Urinary bladder (tissue), 4 donors: ENCODE results near the gene BABAM2. TPM values are rescaled to one million over a fixed set of nuclear protein-coding genes. Genes with fewer than 3 reads are reported as not detected.

Experiments
- DNase-seq: peaks from one replicate; pipeline ENCODE4 v3.0.0-alpha.2; 2015; ENCODE audit errors: extremely low spot score
- H3K27ac ChIP-seq: one replicate; pipeline ENCODE4 v1.5.1; 2013; ENCODE audit warnings: low read depth, mild to moderate bottlenecking, moderate library complexity
- H3K36me3 ChIP-seq: one replicate; pipeline ENCODE4 v1.6.1; 2013; ENCODE audit warnings: mild to moderate bottlenecking, moderate library complexity; ENCODE audit not compliant: insufficient read depth
- H3K4me1 ChIP-seq: one replicate; pipeline ENCODE4 v1.6.1; 2013; ENCODE audit warnings: mild to moderate bottlenecking, moderate library complexity; ENCODE audit not compliant: insufficient read depth
- H3K4me3 ChIP-seq: one replicate; pipeline ENCODE4 v1.5.1; 2013; ENCODE audit warnings: low read depth, low read length
- WGBS: extraction: QIAGEN DNeasy Blood & Tissue Kit; methylation state at CpG from one replicate; pipeline ENCODE4 v1.1.7; 2013; 5-methylcytosine and 5-hydroxymethylcytosine counted together
- polyA plus RNA-seq: library from polyadenylated mRNA; stranded (reverse); fragments of 200-250 nt; gene quantifications from one replicate; pipeline ENCODE4 v1.2.3, GENCODE V29; 2013
- total RNA-seq: library from RNA; depleted of rRNA; stranded (reverse); fragments of >200 nt; gene quantifications from one replicate; pipeline ENCODE4 v1.2.3, GENCODE V29; 2014
- donor health status: healthy with polysubstance abuse.
- donor health status: healthy.

Gene BABAM2
- total and polyA plus RNA-seq, 2 donors, result 37.0 to 40.6 TPM

DNA sequence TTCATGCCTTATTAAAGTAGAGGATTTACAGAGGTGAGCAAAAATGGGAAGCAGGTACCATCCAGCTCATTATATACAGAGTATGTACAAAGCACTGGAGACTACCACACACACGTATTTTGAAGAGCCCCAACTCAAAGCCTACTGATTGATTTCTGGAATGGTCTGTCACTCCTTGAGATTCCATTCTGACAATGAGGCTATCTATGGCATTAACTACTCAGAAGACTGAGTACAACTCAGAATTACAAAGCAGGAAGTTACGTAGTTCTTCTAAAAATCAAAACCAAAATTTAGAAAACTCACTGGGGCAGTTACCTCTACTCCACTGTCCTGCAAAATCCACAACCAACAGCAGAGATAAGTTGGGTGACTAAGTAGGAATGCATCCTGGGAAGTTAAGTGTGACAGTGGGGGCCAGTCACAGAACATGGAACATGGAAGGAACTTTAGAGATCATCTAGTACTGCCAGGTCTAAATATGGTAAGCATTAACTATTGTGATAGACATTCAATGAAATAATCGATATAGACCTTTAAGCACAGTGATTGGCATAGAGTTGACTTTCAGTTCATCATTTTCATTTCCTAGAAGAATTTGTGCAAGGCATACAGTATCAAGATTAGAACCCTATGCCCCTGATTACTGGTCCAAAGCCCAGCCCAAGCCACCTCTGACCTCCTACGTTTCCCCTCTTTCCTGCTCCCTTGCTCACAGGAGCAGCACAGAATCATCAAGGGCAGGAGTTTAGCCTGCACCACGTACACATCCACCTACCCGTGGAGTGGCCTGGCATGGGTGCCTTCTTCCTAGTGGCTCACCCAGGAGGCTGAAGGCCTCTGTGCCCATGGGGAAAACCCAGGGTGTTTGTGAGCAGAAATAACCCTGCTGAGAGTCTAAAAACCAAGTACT, 422.0 kb downstream of the BABAM2 start:
- Histone ChIP-seq H3K36me3 (no peaks in the 10 kb centered on the region), H3K4me3 (no peak overlapping the region), H3K4me1 (no peaks in the 10 kb centered on the region), H3K27ac (no peak overlapping the region)
- no peak for DNase-seq
- 93% methylated on average over 6 of the region's 6 CpGs for WGBS

DNA sequence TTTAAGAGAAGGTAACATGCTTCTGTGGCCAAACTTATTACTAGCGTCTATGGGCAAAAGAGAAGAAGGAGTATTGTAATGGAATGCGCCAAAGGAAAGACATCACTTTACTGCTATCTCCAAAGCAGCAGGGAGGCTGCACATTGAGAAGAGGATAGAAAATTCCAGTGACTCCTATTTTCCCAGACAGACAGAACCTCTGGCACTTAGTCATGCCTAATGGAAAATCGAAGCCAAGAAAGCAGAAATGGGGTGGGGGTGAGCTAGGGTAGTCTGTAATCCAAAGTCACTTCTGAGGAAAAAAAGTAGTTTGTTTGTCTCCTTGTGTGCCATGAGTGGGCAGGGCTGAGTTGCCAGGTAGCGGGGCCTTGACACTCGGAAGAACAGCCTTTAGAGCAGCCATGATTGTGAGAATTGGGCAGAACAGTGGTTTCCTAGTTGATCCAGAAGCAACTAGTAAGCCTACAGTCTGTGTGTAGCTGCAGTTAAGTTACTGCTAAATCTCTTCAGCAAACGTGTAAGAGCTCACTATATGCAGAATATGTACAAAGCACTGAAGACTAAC, 422.8 kb downstream of the BABAM2 start:
- 92% methylated on average over 6 of the region's 6 CpGs for WGBS
- no peaks in the 10 kb centered on the region for H3K4me1 ChIP-seq
- DNase-seq, result no peak
- H3K4me3 ChIP-seq, result no peak overlapping the region
- H3K36me3 ChIP-seq, result no peaks in the 10 kb centered on the region
- no peak overlapping the region for H3K27ac ChIP-seq

DNA sequence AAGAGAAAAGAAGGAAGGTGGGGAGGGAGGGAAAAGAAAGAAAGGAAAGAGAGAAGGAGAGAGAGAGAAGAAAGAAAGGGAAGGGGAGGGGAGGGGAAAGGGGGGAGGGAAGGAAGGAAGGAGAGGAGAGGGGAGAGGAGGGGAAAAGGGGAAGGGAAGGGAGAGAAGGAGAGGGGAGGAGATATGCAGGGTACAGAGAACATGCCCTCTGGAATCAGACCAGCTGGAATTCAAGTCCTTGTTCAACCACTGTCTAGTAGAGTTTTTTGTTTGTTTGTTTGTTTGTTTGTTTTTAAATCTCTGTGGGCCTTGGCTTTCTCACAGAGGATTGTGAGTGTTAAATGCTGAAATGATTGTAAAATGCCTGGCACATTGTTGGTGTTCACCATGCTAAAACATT, 424.4 kb downstream of the BABAM2 start:
- no peak for DNase-seq
- no peak overlapping the region for H3K27ac ChIP-seq
- no peaks in the 10 kb centered on the region for H3K4me1 ChIP-seq

DNA sequence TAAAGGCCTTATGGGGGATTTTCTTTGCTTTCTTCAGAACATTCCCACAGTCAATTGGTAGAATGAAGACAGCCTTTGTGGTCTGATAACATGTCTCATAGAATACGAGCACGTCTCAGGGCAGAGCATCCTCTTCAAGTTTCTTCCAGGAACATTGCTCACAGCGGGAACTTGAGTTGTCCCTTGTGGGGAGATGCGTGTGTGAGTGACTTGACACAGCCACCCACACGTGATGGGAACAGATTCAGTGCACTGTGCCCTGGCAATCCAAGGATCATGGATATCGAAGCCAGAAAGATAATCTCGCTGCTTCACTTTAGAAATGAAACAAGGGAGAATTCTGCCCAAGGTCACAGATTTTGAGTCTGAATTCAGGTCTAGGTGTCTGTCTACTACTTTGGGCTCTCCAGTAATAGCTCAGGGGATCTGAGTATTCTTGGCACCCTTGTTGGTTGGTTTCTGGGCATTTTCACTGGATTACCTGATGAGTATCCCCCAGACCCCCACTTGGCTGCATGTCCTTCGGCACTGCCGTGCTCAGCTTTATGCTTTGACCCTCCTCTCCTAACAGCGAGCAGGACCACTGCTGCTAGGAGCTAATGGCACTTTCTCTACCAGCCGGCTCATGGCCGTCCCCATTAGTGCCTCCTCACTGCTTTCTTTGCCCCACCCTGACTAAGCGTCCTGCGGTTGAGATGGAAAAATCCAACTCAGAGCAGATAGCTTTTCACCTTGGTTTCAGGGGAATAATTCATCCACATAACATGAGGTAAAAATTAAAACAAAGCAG, 426.2 kb downstream of the BABAM2 start:
- no peaks in the 10 kb centered on the region for H3K36me3 ChIP-seq
- no peaks in the 10 kb centered on the region for H3K4me1 ChIP-seq
- no peak for DNase-seq
- 93% methylated on average over 14 of the region's 14 CpGs for WGBS
- H3K27ac ChIP-seq, result peak overlapping the region; percentile 57
- no peak overlapping the region for H3K4me3 ChIP-seq

More for the DNA sequence above, 424.4 kb downstream of the BABAM2 start:
- Histone ChIP-seq H3K36me3 (no peaks in the 10 kb centered on the region), H3K4me3 (no peak overlapping the region)

DNA sequence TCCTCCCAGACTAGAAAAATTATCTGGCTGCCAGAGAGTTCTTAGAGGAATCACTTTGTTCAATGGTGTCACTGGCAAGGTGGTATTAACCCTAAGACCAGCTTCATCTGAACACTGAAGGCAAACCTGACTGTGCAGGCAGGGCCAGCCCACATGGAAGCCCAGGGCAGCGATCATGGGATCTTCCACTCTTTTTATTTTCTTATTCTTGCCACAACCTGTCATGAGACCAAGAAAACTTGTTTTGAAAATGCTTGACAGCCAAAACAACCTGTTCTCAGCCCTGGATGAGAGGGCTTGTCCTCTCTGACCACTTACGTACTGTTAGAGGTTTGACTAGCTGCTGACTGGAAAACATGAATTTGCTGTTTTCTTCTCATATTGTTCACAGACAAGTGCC, 426.9 kb downstream of the BABAM2 start:
- Histone ChIP-seq H3K4me3 (no peak overlapping the region), H3K4me1 (no peaks in the 10 kb centered on the region), H3K27ac (no peak overlapping the region), H3K36me3 (no peaks in the 10 kb centered on the region)
- WGBS, result 91% methylated on average over 2 of the region's 2 CpGs
- DNase-seq, result no peak

DNA sequence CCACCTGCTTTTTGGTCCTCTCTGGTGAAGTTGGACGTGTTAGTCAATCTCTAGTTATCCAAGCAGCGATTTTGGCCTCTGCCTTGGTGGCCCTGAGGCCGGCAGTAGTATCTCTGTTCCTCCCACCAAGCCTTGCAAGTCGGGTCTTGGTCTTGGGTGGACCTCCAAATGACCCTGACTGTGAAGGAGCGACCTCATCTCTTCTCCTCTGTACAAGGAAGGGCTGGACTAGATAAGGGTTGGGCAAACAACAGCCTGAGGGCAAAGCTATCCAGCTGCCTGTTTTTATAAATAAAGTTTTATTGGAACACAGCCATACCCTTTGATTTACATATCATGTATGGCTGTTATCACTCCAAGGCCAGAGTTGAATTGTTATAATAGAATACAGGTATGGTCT, 427.5 kb downstream of the BABAM2 start:
- Histone ChIP-seq H3K27ac (no peak overlapping the region), H3K36me3 (no peaks in the 10 kb centered on the region), H3K4me1 (no peaks in the 10 kb centered on the region), H3K4me3 (no peak overlapping the region)
- WGBS, result 87% methylated on average over 5 of the region's 5 CpGs
- DNase-seq, result no peak

DNA sequence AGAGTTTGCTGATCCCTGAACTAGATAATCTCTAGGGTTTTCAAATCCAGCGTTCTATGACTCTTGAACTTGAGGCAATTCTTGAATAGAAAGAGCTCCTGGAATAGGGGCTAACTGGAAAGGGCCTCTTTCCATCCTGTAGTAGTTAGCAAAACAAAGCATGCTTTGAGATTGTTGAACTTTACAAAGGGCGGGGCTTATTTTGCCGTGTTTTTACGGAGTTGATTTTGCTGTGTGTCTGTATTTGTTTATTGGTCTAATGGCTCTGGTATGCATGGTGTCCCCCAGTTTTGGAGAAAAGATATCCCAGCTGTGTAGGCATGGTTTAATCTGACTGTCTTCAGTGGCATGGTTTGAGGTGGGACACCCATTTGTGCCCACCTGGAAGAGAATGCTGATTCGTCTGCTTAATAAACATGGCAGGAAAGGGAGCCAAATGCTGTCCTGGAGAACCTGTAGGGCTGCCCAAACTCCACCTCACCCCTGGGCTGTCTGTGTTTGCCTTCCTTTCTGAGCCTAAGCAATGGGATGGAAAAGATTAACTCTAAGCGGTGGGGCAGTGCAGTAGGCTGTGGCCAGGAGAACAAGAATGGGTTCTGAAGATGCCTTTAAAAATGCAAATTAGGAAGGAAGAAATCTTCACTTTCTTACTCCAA, 428.1 kb downstream of the BABAM2 start:
- no peaks in the 10 kb centered on the region for H3K36me3 ChIP-seq
- H3K4me1 ChIP-seq, result no peaks in the 10 kb centered on the region
- H3K4me3 ChIP-seq, result no peak overlapping the region
- H3K27ac ChIP-seq, result no peak overlapping the region
- WGBS, result 76% methylated on average over 6 of the region's 6 CpGs
- DNase-seq, result no peak

DNA sequence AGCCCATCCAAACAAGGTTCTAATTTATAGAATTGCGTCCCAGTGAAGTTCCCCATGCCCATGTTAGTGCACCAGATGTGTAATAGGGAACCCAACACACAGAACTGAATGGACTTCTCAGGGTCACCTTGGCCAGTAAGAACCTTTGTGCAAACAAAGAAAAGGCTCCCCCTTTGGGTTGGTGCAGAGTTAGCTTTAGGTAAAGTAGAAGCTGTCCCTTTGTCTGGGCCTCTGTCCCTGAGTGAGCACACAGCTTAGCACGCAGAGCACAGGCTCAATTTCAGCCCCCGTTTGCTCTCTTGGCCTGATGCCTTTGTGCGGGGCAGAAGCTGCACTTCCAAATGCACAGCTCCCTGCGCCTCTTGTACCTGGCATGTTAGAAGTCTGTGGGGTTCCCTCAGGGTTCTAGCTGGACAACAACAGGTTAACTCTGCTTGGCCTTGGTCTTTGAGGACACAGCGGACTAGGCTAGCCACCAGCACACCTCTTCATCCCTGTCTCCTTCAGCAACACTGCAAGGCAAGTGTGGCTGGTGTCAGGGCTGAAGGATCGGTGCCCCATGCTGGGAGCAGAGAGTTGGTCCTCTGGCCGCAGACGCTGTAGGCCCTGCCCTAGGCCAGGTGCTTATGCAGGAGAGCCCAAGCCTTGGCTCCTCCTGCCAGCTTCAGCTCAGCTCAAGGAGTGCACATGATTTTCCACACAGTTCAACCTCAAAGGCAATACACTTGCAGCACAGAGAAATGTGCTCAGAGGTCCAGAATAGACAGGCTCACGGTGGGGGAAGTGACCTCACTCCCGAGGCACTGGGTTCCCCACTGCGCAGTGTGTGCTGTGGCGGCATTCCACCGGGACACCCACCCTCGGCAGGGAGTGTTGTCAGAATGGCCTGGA, 428.8 kb downstream of the BABAM2 start:
- 87% methylated on average over 15 of the region's 15 CpGs for WGBS
- Histone ChIP-seq H3K36me3 (no peaks in the 10 kb centered on the region), H3K4me3 (no peak overlapping the region), H3K27ac (no peak overlapping the region), H3K4me1 (no peaks in the 10 kb centered on the region)
- no peak for DNase-seq

DNA sequence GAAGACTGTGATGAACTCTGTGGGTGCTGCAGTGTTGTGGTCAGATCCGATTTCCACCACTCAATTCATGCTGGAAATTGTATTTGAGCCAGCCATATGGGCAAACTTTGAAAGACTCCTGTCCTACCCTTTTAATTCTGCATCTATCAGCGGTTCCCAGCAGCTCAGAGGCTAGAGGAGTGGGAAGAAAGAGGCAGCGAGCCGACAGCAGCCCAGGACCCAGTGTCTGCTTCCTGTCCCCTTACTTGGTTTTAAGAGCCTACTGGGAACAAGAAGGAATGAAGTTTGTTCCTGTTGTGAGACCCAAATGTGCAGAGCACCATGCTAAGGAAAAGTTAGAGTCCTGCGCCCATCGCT, 429.5 kb downstream of the BABAM2 start:
- no peaks in the 10 kb centered on the region for H3K4me1 ChIP-seq
- H3K36me3 ChIP-seq, result no peaks in the 10 kb centered on the region
- no peak overlapping the region for H3K27ac ChIP-seq
- H3K4me3 ChIP-seq, result no peak overlapping the region
- WGBS, result 87% methylated on average over 6 of the region's 6 CpGs
- DNase-seq, result no peak

DNA sequence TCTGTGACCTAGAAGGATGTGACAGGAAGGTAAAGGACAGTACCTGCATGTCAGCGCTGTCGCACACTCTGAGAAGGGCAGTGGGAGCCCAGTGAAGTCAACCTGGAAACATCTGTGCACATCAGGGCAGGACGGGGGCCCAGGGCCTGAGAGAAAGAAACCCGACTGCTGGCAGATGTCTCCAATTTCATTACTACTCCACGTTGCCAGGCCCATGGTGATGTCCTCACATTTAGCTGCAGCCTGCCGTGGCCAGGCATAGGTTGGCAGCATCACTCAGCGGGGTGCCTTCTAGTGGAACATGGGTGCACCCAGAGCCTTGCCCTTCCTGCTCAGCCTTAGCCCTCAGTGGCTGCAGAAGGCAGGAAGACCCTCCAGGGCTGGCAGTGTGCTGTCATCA, 429.8 kb downstream of the BABAM2 start:
- Histone ChIP-seq H3K36me3 (no peaks in the 10 kb centered on the region), H3K27ac (no peak overlapping the region), H3K4me1 (no peaks in the 10 kb centered on the region), H3K4me3 (no peak overlapping the region)
- WGBS, result 89% methylated on average over 7 of the region's 7 CpGs
- no peak for DNase-seq

DNA sequence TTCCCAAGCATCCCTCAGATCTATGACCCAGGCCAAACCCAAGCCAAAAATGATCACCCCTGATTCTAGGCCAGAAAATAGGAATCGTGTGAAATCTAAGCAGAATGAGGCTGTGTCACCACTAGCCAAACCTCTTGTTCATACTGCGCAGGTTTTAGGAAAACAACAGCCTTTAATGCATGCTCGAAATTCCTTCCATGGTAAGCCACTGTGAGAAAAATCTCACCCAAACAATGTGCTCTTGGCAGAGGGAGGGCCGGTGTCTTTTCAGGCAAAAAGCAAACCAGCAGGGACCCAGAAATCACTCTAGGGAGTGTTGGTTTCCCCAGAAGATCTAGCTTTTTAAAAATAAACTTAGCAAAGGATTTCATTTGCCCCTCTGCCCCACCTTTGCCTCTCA, 430.9 kb downstream of the BABAM2 start:
- WGBS, result 62% methylated on average over 4 of the region's 4 CpGs
- no peaks in the 10 kb centered on the region for H3K4me1 ChIP-seq
- no peak overlapping the region for H3K27ac ChIP-seq
- no peak overlapping the region for H3K4me3 ChIP-seq
- H3K36me3 ChIP-seq, result no peaks in the 10 kb centered on the region
- no peak for DNase-seq

DNA sequence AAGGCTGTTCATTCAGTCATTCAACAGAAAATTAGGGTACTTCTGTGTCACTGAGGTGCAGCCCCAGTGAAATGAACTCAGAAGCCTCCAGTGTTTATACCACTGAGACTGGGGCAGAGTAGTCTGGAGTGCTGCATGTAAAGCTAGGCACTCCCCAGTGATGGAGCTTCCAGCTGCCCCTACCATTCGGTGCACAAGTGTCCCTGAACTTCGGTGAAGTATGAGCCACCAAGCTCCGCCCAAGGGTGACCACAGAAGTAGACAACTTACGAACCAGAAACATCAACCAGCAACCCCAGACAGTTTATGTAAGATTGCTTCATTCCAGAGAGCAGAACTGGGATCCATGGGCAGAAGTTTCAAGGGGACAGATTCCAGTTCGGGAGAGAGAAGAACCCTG, 431.5 kb downstream of the BABAM2 start:
- Histone ChIP-seq H3K27ac (no peak overlapping the region), H3K36me3 (no peaks in the 10 kb centered on the region), H3K4me1 (no peaks in the 10 kb centered on the region), H3K4me3 (no peak overlapping the region)
- WGBS, result 86% methylated on average over 5 of the region's 5 CpGs
- no peak for DNase-seq

DNA sequence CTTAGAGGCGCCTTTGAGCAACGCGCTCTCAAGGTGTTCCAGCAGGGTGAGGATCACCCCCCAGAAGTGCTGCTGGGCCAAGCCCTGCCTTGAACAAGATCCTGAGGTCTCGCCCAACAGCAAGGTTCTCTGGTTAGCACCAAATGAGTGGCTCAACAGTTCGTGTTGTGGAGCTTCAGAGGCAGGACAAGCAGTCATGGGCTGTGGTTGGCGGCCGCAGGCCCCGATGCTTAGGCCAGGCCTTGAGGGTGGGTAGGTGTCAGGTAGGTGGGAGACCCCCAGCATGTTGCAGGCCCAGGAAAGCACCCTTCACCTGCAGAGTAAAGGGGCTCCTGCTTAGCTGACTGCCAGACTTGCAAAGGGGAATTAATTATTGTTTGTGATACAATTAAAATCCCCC, 431.9 kb downstream of the BABAM2 start:
- Histone ChIP-seq H3K4me1 (no peaks in the 10 kb centered on the region), H3K4me3 (no peak overlapping the region), H3K36me3 (no peaks in the 10 kb centered on the region), H3K27ac (no peak overlapping the region)
- 97% methylated on average over 8 of the region's 8 CpGs for WGBS
- no peak for DNase-seq
